ENCODE data around the gene PCDHB1.

Gene PCDHB1

DNA sequence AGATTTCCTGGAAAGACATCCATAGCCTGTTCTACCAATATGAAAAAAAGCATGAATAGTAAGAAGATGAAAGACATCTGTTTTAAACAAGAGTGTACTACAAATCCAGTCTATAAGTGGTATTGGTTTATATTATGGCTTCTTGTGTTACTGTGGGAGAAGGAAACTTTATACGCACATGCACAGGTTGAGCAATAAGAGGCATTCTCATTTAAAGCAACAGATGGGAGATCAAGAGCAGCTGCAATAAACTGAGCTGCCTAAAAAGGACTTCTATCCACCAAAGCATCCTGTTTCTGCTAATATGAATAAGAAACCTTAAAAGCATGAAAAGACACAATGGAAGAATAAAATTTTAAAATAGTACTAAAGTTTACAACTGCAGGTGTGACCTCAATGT lies 8.6 kb upstream of the PCDHB1 start:
- DNase-seq (ENCODE audit: low read depth in 2 of 2), result no peak
- no peak overlapping the region for H3K4me3 ChIP-seq (replicated peaks in 1 of 2; ENCODE audit: low read depth in 2 of 2, low read length in 2 of 2)
- TF ChIP-seq, protein P1, sequence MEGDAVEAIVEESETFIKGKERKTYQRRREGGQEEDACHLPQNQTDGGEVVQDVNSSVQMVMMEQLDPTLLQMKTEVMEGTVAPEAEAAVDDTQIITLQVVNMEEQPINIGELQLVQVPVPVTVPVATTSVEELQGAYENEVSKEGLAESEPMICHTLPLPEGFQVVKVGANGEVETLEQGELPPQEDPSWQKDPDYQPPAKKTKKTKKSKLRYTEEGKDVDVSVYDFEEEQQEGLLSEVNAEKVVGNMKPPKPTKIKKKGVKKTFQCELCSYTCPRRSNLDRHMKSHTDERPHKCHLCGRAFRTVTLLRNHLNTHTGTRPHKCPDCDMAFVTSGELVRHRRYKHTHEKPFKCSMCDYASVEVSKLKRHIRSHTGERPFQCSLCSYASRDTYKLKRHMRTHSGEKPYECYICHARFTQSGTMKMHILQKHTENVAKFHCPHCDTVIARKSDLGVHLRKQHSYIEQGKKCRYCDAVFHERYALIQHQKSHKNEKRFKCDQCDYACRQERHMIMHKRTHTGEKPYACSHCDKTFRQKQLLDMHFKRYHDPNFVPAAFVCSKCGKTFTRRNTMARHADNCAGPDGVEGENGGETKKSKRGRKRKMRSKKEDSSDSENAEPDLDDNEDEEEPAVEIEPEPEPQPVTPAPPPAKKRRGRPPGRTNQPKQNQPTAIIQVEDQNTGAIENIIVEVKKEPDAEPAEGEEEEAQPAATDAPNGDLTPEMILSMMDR (IDR thresholded peaks at IDR 0.05; ENCODE audit: low read depth, low read length), result no peak

DNA sequence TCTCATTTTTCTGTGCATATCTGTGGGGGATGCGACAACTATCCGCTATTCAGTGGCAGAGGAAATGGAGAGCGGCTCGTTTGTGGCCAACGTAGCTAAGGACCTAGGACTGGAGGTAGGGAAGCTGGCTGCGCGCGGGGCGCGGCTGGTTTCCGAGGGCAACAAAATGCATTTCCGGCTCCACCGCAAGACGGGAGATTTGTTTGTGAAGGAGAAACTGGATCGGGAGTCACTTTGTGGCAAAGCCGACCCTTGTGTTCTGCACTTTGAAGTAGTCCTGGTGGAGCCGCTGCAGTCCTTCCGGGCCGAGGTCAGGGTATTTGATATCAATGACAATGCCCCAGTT lies 320 bp downstream of the PCDHB1 start:
- no peak for DNase-seq (ENCODE audit: low read depth in 2 of 2)
- TF ChIP-seq, protein P1 (IDR thresholded peaks at IDR 0.05; ENCODE audit: low read depth, low read length), result no peak

DNA sequence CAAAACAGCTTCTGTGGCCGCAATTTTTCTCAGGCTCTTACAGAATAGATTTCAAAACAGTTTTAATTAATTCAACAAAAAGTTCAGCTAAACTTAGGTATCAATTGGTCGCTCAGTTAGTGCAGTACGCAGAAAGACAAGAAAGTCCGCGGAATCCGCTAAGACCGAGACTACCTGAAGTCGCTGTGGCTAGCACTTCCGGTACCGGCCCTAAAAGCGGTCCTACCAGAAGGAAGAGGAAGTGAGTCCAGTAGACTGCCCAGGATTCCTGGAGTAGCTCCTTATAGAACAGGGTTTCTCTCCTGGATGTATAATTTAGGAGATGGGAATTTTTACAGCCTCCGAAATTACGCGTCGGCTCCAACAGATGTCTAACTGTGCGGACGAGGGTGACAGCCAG lies 26.7 kb downstream of the PCDHB1 start:
- TF ChIP-seq, protein P1 (IDR thresholded peaks at IDR 0.05; ENCODE audit: low read depth, low read length), result no peak
- DNase-seq (ENCODE audit: low read depth in 2 of 2), result no peak
- no peak overlapping the region for H3K4me3 ChIP-seq (replicated peaks in 1 of 2; ENCODE audit: low read depth in 2 of 2, low read length in 2 of 2)

More for the DNA sequence above, 320 bp downstream of the PCDHB1 start:
- peak overlapping the region; percentile 15 to 18 for H3K4me3 ChIP-seq (replicated peaks in 1 of 2; ENCODE audit: low read depth in 2 of 2, low read length in 2 of 2)

DNA sequence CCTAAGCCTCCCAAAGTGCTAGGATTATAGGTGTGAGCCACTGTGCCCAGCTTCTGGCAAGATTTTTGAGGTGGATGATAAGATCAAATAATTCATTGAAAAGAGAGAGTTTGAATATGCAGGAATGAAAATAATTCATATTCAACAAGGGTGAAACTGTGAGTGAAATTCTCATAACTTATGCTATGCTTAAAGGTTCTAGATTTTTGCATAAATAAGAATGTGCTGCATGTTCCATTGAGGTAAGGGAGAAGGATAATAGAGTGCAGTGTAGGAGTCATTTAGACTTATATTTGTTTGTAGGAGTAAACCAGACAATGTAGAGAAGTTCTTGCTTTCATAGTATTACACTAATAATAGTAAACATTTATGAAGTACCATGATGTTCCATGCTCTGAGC lies 31.1 kb downstream of the PCDHB1 start:
- H3K4me3 ChIP-seq (replicated peaks in 1 of 2; ENCODE audit: low read depth in 2 of 2, low read length in 2 of 2), result no peak overlapping the region
- DNase-seq (ENCODE audit: low read depth in 2 of 2), result no peak
- TF ChIP-seq, protein P1 (IDR thresholded peaks at IDR 0.05; ENCODE audit: low read depth, low read length), result no peak

DNA sequence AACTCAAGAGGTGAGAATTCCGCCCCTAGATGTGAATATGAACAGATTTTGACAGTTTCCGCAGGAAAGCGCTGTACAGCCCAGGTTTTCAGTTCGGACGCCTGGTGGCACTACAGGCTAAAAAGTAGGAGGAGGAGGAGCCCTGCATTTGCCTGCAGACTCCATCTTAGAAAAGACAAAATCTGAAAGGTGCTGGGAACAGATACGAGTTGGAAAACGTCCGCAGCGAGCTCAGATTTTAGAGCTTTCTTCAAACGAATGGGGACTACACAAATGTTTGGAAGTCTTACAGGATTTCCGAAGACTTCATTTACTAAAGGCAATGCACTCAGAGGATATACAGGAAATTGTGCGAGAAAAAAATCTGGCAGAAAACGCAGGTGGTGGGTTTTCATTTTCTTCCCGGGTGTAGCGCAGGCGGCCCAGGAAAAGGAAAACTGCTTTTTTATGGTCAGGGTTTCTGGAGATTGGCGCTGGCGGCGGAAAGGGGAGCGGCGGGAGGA lies 33.4 kb downstream of the PCDHB1 start:
- H3K4me3 ChIP-seq (replicated peaks in 1 of 2; ENCODE audit: low read depth in 2 of 2, low read length in 2 of 2), result peak overlapping the region in 1 of 2 donors; percentile 41
- TF ChIP-seq, protein P1 (IDR thresholded peaks at IDR 0.05; ENCODE audit: low read depth, low read length), result peak; percentile 61
- peak; percentile 34 to 60 for DNase-seq (ENCODE audit: low read depth in 2 of 2)

DNA sequence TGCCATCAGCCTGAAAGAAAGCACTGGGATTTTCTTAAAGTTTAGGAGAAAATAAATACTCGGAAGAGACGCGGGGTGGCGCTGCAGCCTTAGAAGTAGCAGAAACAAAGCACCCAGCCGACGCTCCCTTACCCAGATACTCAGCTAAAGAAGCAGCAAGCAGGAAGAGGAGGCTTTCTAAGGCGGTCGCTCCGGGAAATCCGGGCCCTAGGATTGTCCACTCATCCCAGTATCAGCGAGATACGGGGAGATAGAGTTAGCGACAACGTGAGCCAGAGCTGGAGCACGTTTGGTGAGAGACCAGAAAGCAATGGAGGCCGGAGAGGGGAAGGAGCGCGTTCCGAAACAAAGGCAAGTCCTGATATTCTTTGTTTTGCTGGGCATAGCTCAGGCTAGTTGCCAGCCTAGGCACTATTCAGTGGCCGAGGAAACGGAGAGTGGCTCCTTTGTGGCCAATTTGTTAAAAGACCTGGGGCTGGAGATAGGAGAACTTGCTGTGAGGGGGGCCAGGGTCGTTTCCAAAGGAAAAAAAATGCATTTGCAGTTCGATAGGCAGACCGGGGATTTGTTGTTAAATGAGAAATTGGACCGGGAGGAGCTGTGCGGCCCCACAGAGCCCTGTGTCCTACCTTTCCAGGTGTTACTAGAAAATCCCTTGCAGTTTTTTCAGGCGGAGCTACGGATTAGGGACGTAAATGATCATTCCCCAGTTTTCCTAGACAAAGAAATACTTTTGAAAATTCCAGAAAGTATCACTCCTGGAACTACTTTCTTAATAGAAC lies 43.5 kb downstream of the PCDHB1 start, which contains the start of gene PCDHB2:
PCDHB2 (plus strand) TSS at position 135 of the 782 bp plus-strand sequence; CDS start at position 311, 176 bp downstream.
- DNase-seq (ENCODE audit: low read depth in 2 of 2), result peak; percentile 14 to 19
- TF ChIP-seq, protein P1 (IDR thresholded peaks at IDR 0.05; ENCODE audit: low read depth, low read length), result no peak
- H3K4me3 ChIP-seq (replicated peaks in 1 of 2; ENCODE audit: low read depth in 2 of 2, low read length in 2 of 2), result no peak within 1 kb of the TSS

All from cardiac fibroblast (primary cell).